HEK293T (cell line): Measurements from ENCODE around the gene CHMP6.

Experiments used
- CTCF ChIA-PET: fragments of 350-600 bp; formaldehyde crosslinking; extraction: SDS; loops from one replicate; lab custom pipeline; 2021; ENCODE audit warnings: antibody characterized with exemption, inconsistent platforms; lab: Yijun Ruan, JAX
- POLR2A ChIA-PET: fragments of 350-600 bp; formaldehyde crosslinking; extraction: SDS; loops from one replicate; lab custom pipeline; 2020; ENCODE audit warnings: antibody characterized with exemption, inconsistent platforms; lab: Yijun Ruan, JAX
- DNase-seq: peaks from one replicate; pipeline ENCODE4 v3.0.0; 2012; ENCODE audit warnings: mixed read lengths; ENCODE audit errors: extremely low spot score
- ARNT ChIP-seq: fragments of 450-650 bp; IDR thresholded peaks from 2 replicates; pipeline ENCODE4 v1.6.1; 2017; ENCODE audit warnings: mild to moderate bottlenecking
- BHLHE40 ChIP-seq: fragments of 450-650 bp; IDR thresholded peaks from 2 replicates; pipeline ENCODE4 v1.6.1; 2016; ENCODE audit warnings: mild to moderate bottlenecking, moderate library complexity, borderline replicate concordance
- CTBP1 ChIP-seq: fragments of 450-650 bp; IDR thresholded peaks from 2 replicates; pipeline ENCODE4 v1.6.1; 2016; ENCODE audit warnings: borderline replicate concordance
- ELF4 ChIP-seq: fragments of 450-650 bp; IDR thresholded peaks from 2 replicates; pipeline ENCODE4 v1.6.1; 2017; ENCODE audit warnings: antibody characterized with exemption
- FOXA1 ChIP-seq: fragments of 450-650 bp; IDR thresholded peaks from 2 replicates; pipeline ENCODE4 v1.6.1; 2016; ENCODE audit warnings: mild to moderate bottlenecking
- FOXK2 ChIP-seq: fragments of 450-650 bp; IDR thresholded peaks from 2 replicates; pipeline ENCODE4 v1.6.1; 2016; ENCODE audit warnings: mild to moderate bottlenecking
- FOXM1 ChIP-seq: fragments of 450-650 bp; IDR thresholded peaks from 2 replicates; pipeline ENCODE4 v1.6.1; 2017; ENCODE audit warnings: mild to moderate bottlenecking, borderline replicate concordance
- HDGF ChIP-seq: fragments of 450-650 bp; IDR thresholded peaks from 2 replicates; pipeline ENCODE4 v1.6.1; 2017; ENCODE audit warnings: antibody characterized with exemption, borderline replicate concordance
- L3MBTL2 ChIP-seq: fragments of 450-650 bp; conservative IDR thresholded peaks from 2 replicates; pipeline ENCODE4 v1.6.1; 2016; ENCODE audit warnings: mild to moderate bottlenecking
- LEF1 ChIP-seq: fragments of 450-650 bp; IDR thresholded peaks from 2 replicates; pipeline ENCODE4 v1.6.1; 2017; ENCODE audit warnings: mild to moderate bottlenecking, borderline replicate concordance
- NFRKB ChIP-seq: fragments of 450-650 bp; IDR thresholded peaks from 2 replicates; pipeline ENCODE4 v1.6.1; 2016; ENCODE audit warnings: mild to moderate bottlenecking, moderate library complexity
- PKNOX1 ChIP-seq: fragments of 450-650 bp; IDR thresholded peaks from 2 replicates; pipeline ENCODE4 v1.6.1; 2016
- SP1 ChIP-seq: fragments of 450-650 bp; IDR thresholded peaks from 2 replicates; pipeline ENCODE4 v1.6.1; 2017
- SUZ12 ChIP-seq: fragments of 450-650 bp; IDR thresholded peaks from 2 replicates; pipeline ENCODE4 v1.6.1; 2016; ENCODE audit warnings: mild to moderate bottlenecking
- TARDBP ChIP-seq: fragments of 450-650 bp; IDR thresholded peaks from 2 replicates; pipeline ENCODE4 v1.6.1; 2016
- ZNF384 ChIP-seq: fragments of 450-650 bp; IDR thresholded peaks from 2 replicates; pipeline ENCODE4 v1.6.1; 2016

CHMP6 gene

GRCh38 chr17:80964859-80965580, 26.6 kb upstream of the CHMP6 start:
- CTCF ChIA-PET: interaction anchor here (0.5 kb wide), 1 partner anchor 215 kb away, joined by 3 read pairs; no protein-coding TSS in a partner anchor
- POLR2A ChIA-PET: no interaction called here
- no peak for TF ChIP-seq ELF4
- no peak for TF ChIP-seq PKNOX1
- no peak for TF ChIP-seq CTBP1
- TF ChIP-seq FOXA1: no peak
- no peak for TF ChIP-seq SP1
- no peak for DNase-seq

DNA sequence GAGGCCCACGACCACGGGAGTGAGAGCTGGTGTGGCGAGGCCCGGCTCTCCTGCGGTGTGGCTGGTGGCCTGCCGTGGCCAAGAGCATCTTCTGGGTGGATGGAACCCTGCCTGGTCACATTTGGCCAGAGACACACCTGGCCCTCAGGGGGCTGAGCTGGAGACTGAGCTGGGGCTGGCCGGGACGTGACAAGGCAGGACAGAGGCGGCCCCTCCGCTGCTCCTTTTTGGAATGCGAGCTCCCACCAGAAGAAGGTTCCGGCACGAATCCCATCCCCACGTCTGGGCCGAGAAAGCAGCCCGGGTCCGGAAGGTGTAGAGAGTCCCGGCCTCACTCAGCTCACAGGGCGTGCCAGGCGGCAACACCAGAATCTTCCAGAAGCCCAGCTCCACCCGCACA, 26.0 kb upstream of the CHMP6 start:
- POLR2A ChIA-PET: no interaction called here
- no peak for DNase-seq
- TF ChIP-seq ARNT (no peak), HDGF (no peak), FOXA1 (no peak), PKNOX1 (no peak), L3MBTL2 (no peak), FOXK2 (no peak), TARDBP (no peak), BHLHE40 (no peak), ZNF384 (no peak), LEF1 (no peak), CTBP1 (no peak), FOXM1 (no peak), SUZ12 (no peak), SP1 (no peak), ELF4 (no peak)
- CTCF ChIA-PET: interaction anchor here (0.5 kb wide), 1 partner anchor 214 kb away, joined by 3 read pairs; no protein-coding TSS in a partner anchor

DNA sequence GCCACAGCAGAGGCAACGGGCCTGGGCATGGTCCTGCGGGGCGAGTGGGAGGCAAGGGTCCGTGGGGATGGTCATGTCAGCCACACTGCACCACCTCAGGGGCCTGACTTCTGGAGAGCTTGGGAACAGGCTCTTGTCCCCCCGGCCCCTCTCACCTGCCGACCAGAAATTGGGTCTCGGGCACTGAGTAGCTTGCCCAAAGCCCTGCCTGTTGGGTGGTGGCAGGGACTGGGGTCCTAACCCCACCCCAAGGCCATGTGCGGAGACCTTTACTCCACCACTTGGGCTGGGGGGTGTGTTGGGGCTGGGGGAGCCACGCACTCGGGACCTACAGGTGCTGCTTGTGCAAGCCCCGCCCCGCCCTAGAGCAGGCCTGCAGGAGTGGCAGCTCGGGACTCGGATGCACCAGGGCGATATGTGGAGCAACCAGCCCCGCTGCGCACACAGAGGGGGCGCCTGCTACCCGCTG, 24.2 kb upstream of the CHMP6 start:
- ChIA-PET POLR2A (no interaction called here), CTCF (no interaction called here)
- no peak for DNase-seq
- TF ChIP-seq ARNT: no peak
- TF ChIP-seq PKNOX1: no peak
- TF ChIP-seq BHLHE40: no peak
- TF ChIP-seq ELF4: no peak
- TF ChIP-seq CTBP1: no peak
- no peak for TF ChIP-seq HDGF
- no peak for TF ChIP-seq ZNF384
- TF ChIP-seq LEF1: no peak
- no peak for TF ChIP-seq NFRKB
- TF ChIP-seq L3MBTL2: no peak
- no peak for TF ChIP-seq TARDBP
- no peak for TF ChIP-seq FOXK2

DNA sequence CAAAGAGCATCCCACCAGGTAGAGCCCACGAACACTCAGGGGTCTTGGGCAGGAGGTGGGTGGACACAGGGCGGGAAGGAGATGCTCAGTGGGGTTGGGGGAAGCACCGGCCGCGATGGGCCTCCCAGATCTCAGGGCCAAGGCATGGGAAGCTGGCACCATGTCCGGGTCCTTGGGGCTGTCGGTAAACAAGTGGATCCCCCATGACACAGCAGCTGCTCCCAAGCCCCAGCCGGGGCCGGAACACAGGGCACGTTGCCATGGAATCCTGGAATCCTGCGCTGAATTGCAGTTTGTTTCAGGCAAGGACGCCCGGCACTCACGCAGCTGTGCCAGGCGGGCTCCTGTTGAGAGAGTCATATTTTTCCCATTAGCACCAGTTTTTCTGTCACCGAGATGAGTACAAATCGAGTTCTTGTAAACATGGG, 23.0 kb upstream of the CHMP6 start:
- no peak for DNase-seq
- ChIA-PET CTCF (no interaction called here), POLR2A (no interaction called here)
- TF ChIP-seq SP1 (no peak), CTBP1 (no peak), FOXM1 (no peak), FOXA1 (no peak), FOXK2 (no peak), L3MBTL2 (no peak), TARDBP (no peak), ZNF384 (no peak), BHLHE40 (no peak), ELF4 (no peak), SUZ12 (no peak), NFRKB (no peak), PKNOX1 (no peak), LEF1 (no peak)

- ChIA-PET CTCF (no interaction called here), POLR2A (interaction anchor here (1.5 kb wide), 1 partner anchor 514 kb away, joined by 6 read pairs; no protein-coding TSS in a partner anchor)
- TF ChIP-seq FOXA1 (no peak), SP1 (no peak), TARDBP (no peak), ELF4 (no peak), ARNT (no peak), BHLHE40 (no peak), PKNOX1 (no peak), HDGF (no peak), CTBP1 (no peak), SUZ12 (no peak), ZNF384 (no peak)
- DNase-seq: no peak
Observed at GRCh38 chr17:80969030-80969673, 22.5 kb upstream of the CHMP6 start.
